HEK293 (cell line): ENCODE data around the gene AP3S2.

Experiments
- CTCF ChIA-PET: fragments of 350-600 bp; formaldehyde crosslinking; extraction: SDS; loops from one replicate; lab custom pipeline; 2021; ENCODE audit warnings: antibody characterized with exemption; lab: Yijun Ruan, JAX
- POLR2A ChIA-PET: fragments of 300-600 bp; formaldehyde crosslinking; extraction: SDS; loops from one replicate; lab custom pipeline; 2020; ENCODE audit warnings: antibody characterized with exemption, inconsistent platforms; lab: Yijun Ruan, JAX
- H3K27ac ChIP-seq: fragments of 200-500 bp; sonication (Bioruptor generic); 2 replicates; pipeline ENCODE4 v1.5.1; 2014; ENCODE audit warnings: low read depth, low read length, control low read depth, inconsistent platforms; ENCODE audit errors: extremely low read depth
- H3K36me3 ChIP-seq, 2 experiments: fragments of 200-500 bp in 1 of 2; sonication (Bioruptor generic) in 1 of 2; 1 replicate in 1 of 2; 2 replicates in 1 of 2; pipeline ENCODE4 v1.5.1; 2014 to 2017; ENCODE audit warnings: inconsistent platforms in 2 of 2, low read length in 2 of 2; ENCODE audit not compliant: control insufficient read depth in 2 of 2, insufficient read depth in 1 of 2
- H3K4me1 ChIP-seq: fragments of 200-500 bp; sonication (Bioruptor generic); 2 replicates; pipeline ENCODE4 v1.5.1; 2014; ENCODE audit warnings: mild to moderate bottlenecking, low read length, inconsistent platforms; ENCODE audit not compliant: control insufficient read depth, insufficient read depth
- H3K4me3 ChIP-seq: 2 replicates; pipeline ENCODE4 v1.5.1; 2011; ENCODE audit warnings: low read depth, mild to moderate bottlenecking, control low read depth, low read length, moderate library complexity
- H3K9me3 ChIP-seq: fragments of 200-500 bp; sonication (Bioruptor generic); 2 replicates; pipeline ENCODE4 v1.5.1; 2014; ENCODE audit warnings: low read depth, low read length, inconsistent platforms; ENCODE audit not compliant: control insufficient read depth, insufficient read depth
- ATF2 ChIP-seq: fragments of 450-650 bp; formaldehyde crosslinking; IDR thresholded peaks from 2 replicates; pipeline ENCODE4 v1.5.1; 2016; ENCODE audit warnings: missing biosample characterization, missing genetic modification characterization, low read depth
- BCL11B ChIP-seq: fragments of 450-650 bp; formaldehyde crosslinking; IDR thresholded peaks from 2 replicates; pipeline ENCODE4 v1.5.1; 2016; ENCODE audit warnings: low read depth, missing biosample characterization, missing genetic modification characterization
- CTCF ChIP-seq: fragments of 450-650 bp; formaldehyde crosslinking; IDR thresholded peaks from 2 replicates; pipeline ENCODE4 v1.5.1; 2016; ENCODE audit warnings: missing biosample characterization, missing genetic modification characterization
- FEZF1 ChIP-seq: fragments of 450-650 bp; formaldehyde crosslinking; IDR thresholded peaks from 2 replicates; pipeline ENCODE4 v1.5.1; 2016; ENCODE audit warnings: missing biosample characterization, missing genetic modification characterization
- PBX3 ChIP-seq: sonication (generic); formaldehyde crosslinking; IDR thresholded peaks from 2 replicates; pipeline ENCODE4 v1.8.1; 2022; ENCODE audit warnings: mild to moderate bottlenecking, moderate library complexity, missing genetic modification reagents
- ZNF121 ChIP-seq: fragments of 450-650 bp; formaldehyde crosslinking; IDR thresholded peaks from 2 replicates; pipeline ENCODE4 v1.5.1; 2016; ENCODE audit warnings: missing biosample characterization, missing genetic modification characterization
- ZNF133 ChIP-seq: fragments of 450-650 bp; formaldehyde crosslinking; IDR thresholded peaks from 2 replicates; pipeline ENCODE4 v1.5.1; 2016; ENCODE audit warnings: missing biosample characterization, missing genetic modification characterization
- ZNF394 ChIP-seq: fragments of 450-650 bp; formaldehyde crosslinking; IDR thresholded peaks from 2 replicates; pipeline ENCODE4 v1.5.1; 2016; ENCODE audit warnings: missing biosample characterization, missing genetic modification characterization, mild to moderate bottlenecking, moderate library complexity, borderline replicate concordance
- ZNF521 ChIP-seq: fragments of 450-650 bp; formaldehyde crosslinking; IDR thresholded peaks from 2 replicates; pipeline ENCODE4 v1.5.1; 2017; ENCODE audit warnings: missing biosample characterization, mild to moderate bottlenecking, missing genetic modification characterization
- ZNF529 ChIP-seq: fragments of 450-650 bp; formaldehyde crosslinking; IDR thresholded peaks from 2 replicates; pipeline ENCODE4 v1.5.1; 2017; ENCODE audit warnings: missing genetic modification characterization, missing biosample characterization; ENCODE audit not compliant: insufficient replicate concordance
- ZNF549 ChIP-seq: fragments of 450-650 bp; IDR thresholded peaks from 2 replicates; pipeline ENCODE4 v1.5.1; 2018; ENCODE audit warnings: missing biosample characterization, missing genetic modification characterization, mild to moderate bottlenecking, inconsistent platforms, moderate library complexity
- ZNF626 ChIP-seq: fragments of 450-650 bp; sonication (Bioruptor Pico); formaldehyde crosslinking; IDR thresholded peaks from 2 replicates; pipeline ENCODE4 v1.5.1; 2018; ENCODE audit warnings: missing biosample characterization, missing genetic modification characterization, inconsistent platforms
- ZNF639 ChIP-seq: fragments of 450-650 bp; formaldehyde crosslinking; IDR thresholded peaks from 2 replicates; pipeline ENCODE4 v1.5.1; 2016; ENCODE audit warnings: missing biosample characterization, missing genetic modification characterization

Gene AP3S2

GRCh38 chr15:89899951-89900567 lies 6.3 kb upstream of the AP3S2 start (continued):
- TF ChIP-seq PBX3 (CRISPR knock-in tag) = no peak
- TF ChIP-seq ZNF626 (tag by site-specific recombination) = no peak
- no peak for TF ChIP-seq ZNF529 (tag by site-specific recombination)
- TF ChIP-seq ZNF133 (tag by site-specific recombination) = no peak
- TF ChIP-seq ZNF549 (tag by site-specific recombination) = no peak
- TF ChIP-seq ZNF521 (tag by site-specific recombination) = no peak
- no peak for TF ChIP-seq ZNF639 (tag by site-specific recombination)
- no peak for TF ChIP-seq BCL11B (tag by site-specific recombination)
- no peak for TF ChIP-seq ZNF394 (tag by site-specific recombination)
- TF ChIP-seq ATF2 = no peak

GRCh38 chr15:89899295-89899945 lies 5.6 kb upstream of the AP3S2 start:
- ChIA-PET CTCF (interaction anchor here (0.6 to 3.1 kb wide), 12 partner anchors 10 to 188 kb away, joined by 3 to 41 read pairs (median 4); no protein-coding TSS in a partner anchor), POLR2A (interaction anchor here (0.7 to 1.1 kb wide), 2 partner anchors 184 to 239 kb away, joined by 4 to 10 read pairs; no protein-coding TSS in a partner anchor)
- no peak for TF ChIP-seq ZNF549 (tag by site-specific recombination)
- peak; percentile 35; the same call in 1 of the 2 replicates for TF ChIP-seq FEZF1 (tag by site-specific recombination)
- no peaks in the 10 kb centered on the region for H3K4me1 ChIP-seq
- H3K27ac ChIP-seq = no peak overlapping the region
- no peak overlapping the region for H3K4me3 ChIP-seq
- peaks cover 10 to 41% of the 10 kb centered on the region in 2 experiments for H3K36me3 ChIP-seq
- no peaks in the 10 kb centered on the region for H3K9me3 ChIP-seq

- Histone ChIP-seq H3K27ac (no peak overlapping the region), H3K9me3 (no peaks in the 10 kb centered on the region), H3K4me3 (no peak overlapping the region), H3K4me1 (no peaks in the 10 kb centered on the region), H3K36me3 (peaks cover 10 to 35% of the 10 kb centered on the region in 2 experiments)
- ChIA-PET POLR2A (interaction anchor here (0.6 to 1.8 kb wide), 6 partner anchors 14 to 343 kb away, joined by 3 to 8 read pairs (median 3); partner anchors contain the start of gene ARPIN), CTCF (interaction anchor here (0.6 to 3.1 kb wide), 18 partner anchors 10 to 205 kb away, joined by 3 to 41 read pairs (median 4); partner anchors contain the start of gene ARPIN)
- TF ChIP-seq ZNF626 (tag by site-specific recombination) (no peak), ZNF121 (tag by site-specific recombination) (peak; percentile 92), CTCF (tag by site-specific recombination) (peak; percentile 69)
Observed at GRCh38 chr15:89898614-89899294, 5.0 kb upstream of the AP3S2 start.
